Progenitor cell of endocrine pancreas (in vitro differentiated cells): ENCODE results near the gene C10orf105. TPM values are rescaled to one million over a fixed set of nuclear protein-coding genes. Genes with fewer than 3 reads are reported as not detected.

Source experiments
- DNase-seq: peaks from one replicate; pipeline ENCODE4 v3.0.0; 2021; ENCODE audit warnings: low spot score; ENCODE audit not compliant: unreplicated experiment
- H3K27ac Mint-ChIP-seq: 2 replicates; pipeline ENCODE4 v1.8.0; 2021; ENCODE audit warnings: mild to moderate bottlenecking, moderate library complexity, mixed read lengths
- H3K27me3 Mint-ChIP-seq: 2 replicates; pipeline ENCODE4 v1.8.0; 2021; ENCODE audit warnings: mixed read lengths
- H3K36me3 Mint-ChIP-seq: 2 replicates; pipeline ENCODE4 v1.8.0; 2022; ENCODE audit warnings: mixed read lengths; ENCODE audit not compliant: insufficient read depth
- H3K4me1 Mint-ChIP-seq: 2 replicates; pipeline ENCODE4 v1.8.0; 2021; ENCODE audit warnings: low read depth, mixed read lengths
- H3K4me3 Mint-ChIP-seq: 2 replicates; pipeline ENCODE4 v1.8.0; 2021; ENCODE audit warnings: low read depth, mild to moderate bottlenecking, moderate library complexity, mixed read lengths
- H3K9me3 Mint-ChIP-seq: 2 replicates; pipeline ENCODE4 v1.8.0; 2021; ENCODE audit warnings: low read depth, mixed read lengths
- CTCF ChIP-seq: fragments of 200-600 bp; sonication (generic); IDR thresholded peaks from one replicate; pipeline ENCODE4 v1.5.0; 2021; ENCODE audit warnings: antibody characterized with exemption, mild to moderate bottlenecking; ENCODE audit not compliant: unreplicated experiment
- total RNA-seq: library from RNA; stranded (reverse); gene quantifications from 2 replicates; pipeline ENCODE4 v1.2.1, GENCODE V29; 2021

Gene C10orf105
- total RNA-seq, 1 donor from 2014 or later: not detected

DNA sequence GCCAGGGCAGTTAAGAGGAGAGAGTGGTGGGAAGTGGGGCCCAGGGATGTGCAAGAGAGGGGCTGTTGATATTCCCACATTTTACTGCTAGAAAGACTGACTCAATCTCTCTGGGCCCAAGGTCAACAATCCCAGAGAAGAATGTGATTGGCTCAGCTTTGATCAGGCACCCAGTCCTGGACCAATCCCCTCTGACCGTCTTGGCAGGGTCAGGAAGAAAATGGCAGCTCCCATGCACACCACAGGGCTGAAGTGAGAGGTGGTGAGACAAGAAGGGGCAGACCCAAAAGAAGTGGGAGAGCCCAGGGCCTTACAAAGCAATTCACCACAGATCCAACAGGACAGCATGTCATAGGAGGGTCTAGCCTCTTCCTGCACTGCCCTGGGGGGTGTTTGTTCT, 3.3 kb upstream of the C10orf105 start:
- no peak for TF ChIP-seq CTCF
- peaks cover 16% of the 10 kb centered on the region for H3K27me3 Mint-ChIP-seq
- DNase-seq: no peak
- no peaks in the 10 kb centered on the region for H3K36me3 Mint-ChIP-seq
- H3K4me1 Mint-ChIP-seq: peaks cover 3% of the 10 kb centered on the region
- H3K27ac Mint-ChIP-seq: no peak overlapping the region
- no peaks in the 10 kb centered on the region for H3K9me3 Mint-ChIP-seq
- no peak overlapping the region for H3K4me3 Mint-ChIP-seq

DNA sequence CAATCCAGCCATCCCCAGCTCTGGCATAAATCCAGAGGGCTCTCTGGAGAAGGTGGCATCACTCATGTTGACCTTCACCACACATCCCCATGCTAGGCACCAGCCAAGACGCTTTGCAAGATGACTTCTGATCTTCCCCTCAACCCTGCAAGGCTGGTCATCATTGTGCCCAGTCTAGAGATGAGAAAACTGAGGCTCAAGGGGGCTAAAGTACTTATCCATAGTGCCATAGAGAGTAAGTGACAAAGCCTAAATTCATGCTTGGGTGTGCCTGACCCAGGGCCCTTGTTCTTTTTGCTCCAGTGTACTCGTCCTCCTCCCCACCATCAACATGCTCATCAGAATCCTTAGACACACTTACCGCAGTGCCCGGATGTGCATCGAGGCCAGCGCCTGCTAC, 1.7 kb upstream of the C10orf105 start:
- no peaks in the 10 kb centered on the region for H3K36me3 Mint-ChIP-seq
- peaks cover 3% of the 10 kb centered on the region for H3K4me1 Mint-ChIP-seq
- no peaks in the 10 kb centered on the region for H3K9me3 Mint-ChIP-seq
- no peak overlapping the region for H3K4me3 Mint-ChIP-seq
- no peak for DNase-seq
- H3K27me3 Mint-ChIP-seq: peaks cover 20% of the 10 kb centered on the region
- H3K27ac Mint-ChIP-seq: no peak overlapping the region
- no peak for TF ChIP-seq CTCF

DNA sequence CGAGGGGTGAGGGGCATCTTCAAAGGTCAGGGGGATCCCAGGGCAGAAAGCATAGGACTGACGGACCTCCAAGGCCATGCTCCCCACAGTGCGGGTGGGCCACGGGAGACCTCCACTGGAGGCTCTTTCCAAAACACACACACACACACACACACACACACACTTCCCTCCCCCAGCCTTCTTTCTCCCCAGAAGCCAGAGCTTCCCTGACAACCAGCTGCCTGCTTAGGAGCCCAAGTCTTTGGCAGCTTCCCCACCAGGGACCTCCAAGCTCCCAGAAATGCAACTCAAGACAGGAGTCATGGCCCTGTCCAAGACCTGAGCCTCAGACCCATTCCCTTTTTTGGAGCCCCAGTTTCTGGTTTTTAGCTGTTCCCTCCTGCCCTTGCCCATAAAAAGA, 710 bp upstream of the C10orf105 start:
- Mint-ChIP-seq H3K36me3 (no peaks in the 10 kb centered on the region), H3K4me1 (no peaks in the 10 kb centered on the region), H3K27ac (no peak overlapping the region), H3K27me3 (peaks cover 20% of the 10 kb centered on the region), H3K4me3 (no peak overlapping the region), H3K9me3 (no peaks in the 10 kb centered on the region)
- TF ChIP-seq CTCF: no peak
- DNase-seq: no peak

- Mint-ChIP-seq H3K27ac (no peak overlapping the region), H3K9me3 (no peaks in the 10 kb centered on the region), H3K4me1 (no peaks in the 10 kb centered on the region), H3K27me3 (peaks cover 20% of the 10 kb centered on the region), H3K4me3 (no peak overlapping the region), H3K36me3 (no peaks in the 10 kb centered on the region)
- TF ChIP-seq CTCF: no peak
- no peak for DNase-seq
These were observed 536 bp downstream of the C10orf105 start for GRCh38 chr10:71719042-71719441.

- DNase-seq: no peak
- no peaks in the 10 kb centered on the region for H3K4me1 Mint-ChIP-seq
These were observed 1.3 kb downstream of the C10orf105 start for GRCh38 chr10:71718165-71718698.

More at GRCh38 chr10:71718165-71718698, 1.3 kb downstream of the C10orf105 start:
- Mint-ChIP-seq H3K9me3 (no peaks in the 10 kb centered on the region), H3K36me3 (no peaks in the 10 kb centered on the region), H3K27me3 (peaks cover 20% of the 10 kb centered on the region), H3K27ac (no peak overlapping the region), H3K4me3 (no peak overlapping the region)
- TF ChIP-seq CTCF: no peak
